ENCODE data around the gene SATB2. TPM values are rescaled to one million over a fixed set of nuclear protein-coding genes. Genes with fewer than 3 reads are reported as not detected.
A peak's percentile ranks its signal among the peaks of the same experiment; 100 is the strongest.

The SATB2 gene
- total RNA-seq, 6 experiments from 2014 or later = 3.3 to 8.5 (median 6.0) TPM

GRCh38 chr2:199458806-199459285 is 1.1 kb upstream of the SATB2 start:
- intact Hi-C loops (cut with DNase I) = no loop called here
- H3K9me3 ChIP-seq = no peaks in the 10 kb centered on the region
- no CpG with 5 or more reads among the region's 56 CpGs for WGBS (ENCODE audit: insufficient coverage, low coverage, low lambda C conversion rate, missing lambda C conversion rate)
- peaks cover 0 to 35% (median 11%) of the 10 kb centered on the region in 4 donors for H3K4me1 ChIP-seq
- no peaks in the 10 kb centered on the region for H3K36me3 ChIP-seq
- H3K4me3 ChIP-seq = peak overlapping the region; percentile 70 to 93 (median 75)
- DNase-seq = peak in 1 of 3 donors; percentile 62
- ATAC-seq = peak; percentile 10 to 45 (median 42)
- TF ChIP-seq POLR2A (IDR thresholded peaks at IDR 0.05) = no peak
- no peak for TF ChIP-seq CTCF (IDR thresholded peaks at IDR 0.05)
- peak overlapping the region; percentile 33 to 52 (median 47) for H3K27ac ChIP-seq
- H3K27me3 ChIP-seq = peaks cover 9 to 37% of the 10 kb centered on the region in 2 donors

- intact Hi-C loops (cut with DNase I) = no loop called here
- WGBS (ENCODE audit: insufficient coverage, low coverage, low lambda C conversion rate, missing lambda C conversion rate) = 1% methylated on average over 9 of the region's 75 CpGs
These were observed 468 bp upstream of the SATB2 start for GRCh38 chr2:199458009-199458805.

GRCh38 chr2:199456383-199457146 is 1.2 kb downstream of the SATB2 start:
- DNase-seq (peak in 1 of 3 donors; percentile 53), ATAC-seq (no peak)
- TF ChIP-seq CTCF (IDR thresholded peaks at IDR 0.05) (no peak), POLR2A (IDR thresholded peaks at IDR 0.05) (no peak)
- Histone ChIP-seq H3K9me3 (no peaks in the 10 kb centered on the region), H3K4me1 (peaks cover 0 to 23% (median 8%) of the 10 kb centered on the region in 4 donors), H3K36me3 (no peaks in the 10 kb centered on the region), H3K4me3 (peak overlapping the region; percentile 36 to 93 (median 75)), H3K27ac (no peak overlapping the region), H3K27me3 (peaks cover 9 to 18% of the 10 kb centered on the region in 2 donors)
- 4% methylated on average over 44 of the region's 44 CpGs for WGBS (ENCODE audit: insufficient coverage, low coverage, low lambda C conversion rate, missing lambda C conversion rate)
- intact Hi-C loops (cut with DNase I) = no loop called here

More at GRCh38 chr2:199458009-199458805, 468 bp upstream of the SATB2 start:
- peaks cover 9 to 33% of the 10 kb centered on the region in 2 donors for H3K27me3 ChIP-seq
- DNase-seq (peak; percentile 44 to 55 (median 49)), ATAC-seq (peak; percentile 0 to 15 (median 2))
- H3K9me3 ChIP-seq = no peaks in the 10 kb centered on the region
- H3K4me1 ChIP-seq = peaks cover 0 to 28% (median 9%) of the 10 kb centered on the region in 4 donors
- no peak for TF ChIP-seq POLR2A (IDR thresholded peaks at IDR 0.05)
- no peak for TF ChIP-seq CTCF (IDR thresholded peaks at IDR 0.05)
- H3K4me3 ChIP-seq = peak overlapping the region; percentile 70 to 93 (median 75)
- H3K36me3 ChIP-seq = no peaks in the 10 kb centered on the region
- no peak overlapping the region for H3K27ac ChIP-seq

- intact Hi-C loops (cut with DNase I) = no loop called here
- 1% methylated on average over 28 of the region's 55 CpGs for WGBS (ENCODE audit: insufficient coverage, low coverage, low lambda C conversion rate, missing lambda C conversion rate)
- Histone ChIP-seq H3K9me3 (no peaks in the 10 kb centered on the region), H3K36me3 (no peaks in the 10 kb centered on the region), H3K4me3 (peak overlapping the region; percentile 35 to 53 (median 36)), H3K27me3 (peaks cover 5 to 10% of the 10 kb centered on the region in 2 donors), H3K4me1 (peaks cover 0 to 23% (median 8%) of the 10 kb centered on the region in 4 donors), H3K27ac (no peak overlapping the region)
- peak; percentile 81 for TF ChIP-seq POLR2A (IDR thresholded peaks at IDR 0.05)
- TF ChIP-seq CTCF (IDR thresholded peaks at IDR 0.05) = no peak
- ATAC-seq = peak; percentile 67 to 84 (median 79)
- DNase-seq = peak; percentile 85 to 90 (median 85)
These were observed 2.0 kb downstream of the SATB2 start for GRCh38 chr2:199455545-199456382.

Measured in right lobe of liver (tissue), 6 donors.